HepG2 (cell line): ENCODE data around the gene RAB11FIP5. TPM values are rescaled to one million over a fixed set of nuclear protein-coding genes. Genes with fewer than 3 reads are reported as not detected.

Experiments
- ATAC-seq: fragments of 200-7000 bp; cut with Tn5 transposase; 3 replicates; pipeline ENCODE4 v1.9.1; 2020; ENCODE audit warnings: mild to moderate bottlenecking, moderate library complexity
- BruUV-seq: library from RNA; stranded (reverse); fragments of 400-500 nt; replicated peaks from 2 replicates; lab custom pipeline; 2021; lab: Mats Ljungman, UMichigan
- CTCF ChIA-PET: fragments of 300-600 bp; formaldehyde crosslinking; extraction: SDS; loops from one replicate; lab custom pipeline; 2021; ENCODE audit warnings: low total read pairs, inconsistent platforms, low intra/inter-chr PET ratio; lab: Yijun Ruan, JAX
- POLR2A ChIA-PET: fragments of 350-600 bp; sonication (Branson Sonifier 250); formaldehyde crosslinking; loops from one replicate; lab custom pipeline; 2020; ENCODE audit warnings: antibody characterized with exemption, inconsistent platforms; lab: Yijun Ruan, JAX
- DNase-seq: peaks from one replicate; pipeline ENCODE4 v3.0.0-alpha.2; 2015; ENCODE audit warnings: low spot score
- FAIRE-seq: peaks from 3 replicates; lab custom pipeline; 2011; peaks lifted over from hg19 to GRCh38; lab: Jason Lieb, UNC
- H2AFZ ChIP-seq: one replicate; pipeline ENCODE4 v1.6.1; 2011; ENCODE audit warnings: low read length, inconsistent platforms
- H3K27ac ChIP-seq: fragments of 300-600 bp; 3 replicates; pipeline ENCODE4 v1.8.0; 2011; ENCODE audit warnings: mixed run types, mild to moderate bottlenecking, mixed read lengths, low read length, inconsistent platforms; ENCODE audit not compliant: insufficient read depth; ENCODE audit errors: extremely low read length
- H3K27me3 ChIP-seq, 2 experiments: fragments of 200-600 bp in 1 of 2; 2 replicates in 1 of 2; 3 replicates in 1 of 2; pipeline versions ENCODE4 v1.6.0 to v1.8.0; 2011; ENCODE audit warnings: low read length in 2 of 2, mild to moderate bottlenecking in 2 of 2, moderate library complexity in 2 of 2, inconsistent platforms in 1 of 2; ENCODE audit not compliant: insufficient read depth in 2 of 2, control insufficient read depth in 1 of 2
- H3K36me3 ChIP-seq, 2 experiments: fragments of 200-600 bp in 1 of 2; replicated peaks in 1 of 2; 2 replicates in 1 of 2; 3 replicates in 1 of 2; pipeline versions ENCODE4 v1.5.1 to v1.8.0; 2011; ENCODE audit warnings: low read length in 2 of 2, inconsistent platforms in 1 of 2; ENCODE audit not compliant: insufficient read depth in 2 of 2, control insufficient read depth in 1 of 2
- H3K4me1 ChIP-seq: 2 replicates; pipeline ENCODE4 v1.5.1; 2012; ENCODE audit warnings: low read length, inconsistent platforms; ENCODE audit not compliant: insufficient read depth
- H3K4me2 ChIP-seq: 2 replicates; pipeline ENCODE4 v1.6.0; 2011; ENCODE audit warnings: low read depth, low read length, inconsistent platforms
- H3K4me3 ChIP-seq, 3 experiments: fragments of 200-600 bp in 1 of 3; sonication (generic), shearing (Covaris generic) in 1 of 3; replicated peaks in 1 of 3; 2 replicates each; pipeline ENCODE4 v1.5.1; 2011 to 2016; ENCODE audit warnings: low read length in 3 of 3, inconsistent platforms in 2 of 3, low read depth in 2 of 3, mild to moderate bottlenecking in 2 of 3, control low read depth in 1 of 3, mixed read lengths in 1 of 3; ENCODE audit not compliant: insufficient read depth in 1 of 3
- H3K79me2 ChIP-seq: one replicate; pipeline ENCODE4 v1.6.1; 2011; ENCODE audit warnings: low read length, inconsistent platforms; ENCODE audit not compliant: insufficient read depth
- H3K9ac ChIP-seq: 2 replicates; pipeline ENCODE4 v1.6.0; 2011; ENCODE audit warnings: mild to moderate bottlenecking, low read depth, low read length, inconsistent platforms; ENCODE audit not compliant: insufficient read depth
- H3K9me3 ChIP-seq: 2 replicates; pipeline ENCODE4 v1.5.1; 2012; ENCODE audit warnings: mild to moderate bottlenecking, low read length
- H4K20me1 ChIP-seq: 2 replicates; pipeline ENCODE4 v1.6.0; 2011; ENCODE audit warnings: inconsistent platforms, mild to moderate bottlenecking, low read length, moderate library complexity; ENCODE audit not compliant: insufficient read depth
- AGO1 ChIP-seq: fragments of 200-400 bp; formaldehyde crosslinking; IDR thresholded peaks from 2 replicates; pipeline ENCODE4 v1.6.1; 2017; ENCODE audit warnings: mild to moderate bottlenecking, low read depth, low read length, moderate library complexity; ENCODE audit not compliant: poor library complexity, severe bottlenecking
- GTF3A ChIP-seq: sonication (generic); formaldehyde crosslinking; conservative IDR thresholded peaks from 2 replicates; pipeline ENCODE4 v1.4.0; 2020; ENCODE audit warnings: mild to moderate bottlenecking, missing genetic modification reagents
- KAT7 ChIP-seq: IDR thresholded peaks from 2 replicates; pipeline ENCODE4 v1.6.1; 2018; ENCODE audit warnings: borderline replicate concordance, missing compliant biosample characterization
- KMT2B ChIP-seq: IDR thresholded peaks from 2 replicates; pipeline ENCODE4 v1.6.1; 2016; ENCODE audit warnings: missing genetic modification reagents, missing compliant biosample characterization
- NFIC ChIP-seq: IDR thresholded peaks from 2 replicates; pipeline ENCODE4 v1.6.1; 2012; ENCODE audit warnings: mild to moderate bottlenecking, low read length, inconsistent platforms
- NONO ChIP-seq, 2 experiments: fragments of 450-650 bp in 1 of 2; sonication (generic) in 1 of 2; formaldehyde crosslinking in 1 of 2; IDR thresholded peaks in 1 of 2; conservative IDR thresholded peaks in 1 of 2; 2 replicates each; pipeline versions ENCODE4 v1.6.1 to v1.8.0; 2017 to 2022; ENCODE audit warnings: mild to moderate bottlenecking in 1 of 2, missing genetic modification reagents in 1 of 2, moderate library complexity in 1 of 2
- REPIN1 ChIP-seq: sonication (generic); formaldehyde crosslinking; IDR thresholded peaks from 2 replicates; pipeline ENCODE4 v1.8.0; 2022; ENCODE audit warnings: missing genetic modification reagents, low read depth, mild to moderate bottlenecking, borderline replicate concordance
- SIN3B ChIP-seq: fragments of 150-350 bp; IDR thresholded peaks from 2 replicates; pipeline ENCODE4 v1.6.1; 2014; ENCODE audit warnings: low read length
- U2AF2 ChIP-seq: fragments of 200-400 bp; formaldehyde crosslinking; IDR thresholded peaks from 2 replicates; pipeline ENCODE4 v1.6.1; 2017; ENCODE audit warnings: low read depth, mild to moderate bottlenecking, low read length
- ZBTB37 ChIP-seq: sonication (generic); formaldehyde crosslinking; IDR thresholded peaks from 2 replicates; pipeline ENCODE4 v1.4.0; 2020; ENCODE audit warnings: mild to moderate bottlenecking, missing genetic modification reagents
- ZNF543 ChIP-seq: sonication (generic); formaldehyde crosslinking; IDR thresholded peaks from 2 replicates; pipeline ENCODE4 v1.4.0; 2020; ENCODE audit warnings: mild to moderate bottlenecking, missing genetic modification reagents
- ZNF883 ChIP-seq: sonication (generic); formaldehyde crosslinking; IDR thresholded peaks from 2 replicates; pipeline ENCODE4 v1.5.1; 2020; ENCODE audit warnings: mild to moderate bottlenecking, missing genetic modification reagents; ENCODE audit errors: not compliant biosample characterization
- WGBS: methylation state at CpG from one replicate; pipeline ENCODE4 v1.1.6; 2017; ENCODE audit warnings: low lambda C conversion rate; 5-methylcytosine and 5-hydroxymethylcytosine counted together
- in situ Hi-C: cut with HindIII; loops from 2 replicates; pipeline ENCODE4 v1.10.0; 2017; ENCODE audit warnings: low pct_unique_long_range_greater_than_20kb; ENCODE audit not compliant: extremely low pct_ligation_motif_present
- intact Hi-C: fragments of 100-400 bp; cut with micrococcal nuclease; formaldehyde crosslinking; loops from one replicate; pipeline ENCODE4 v1.10.0; 2022; ENCODE audit not compliant: unreplicated experiment
- polyA plus RNA-seq, 8 experiments: library from polyadenylated mRNA; depleted of rRNA in 3 of 8; stranded (reverse) in 7 of 8; unstranded in 1 of 8; fragments of >200 nt; fragmentation: Illumina TruSeq in 4 of 8; extraction: Trizol in 4 of 8; gene quantifications; 2 replicates each; pipeline versions ENCODE4 v1.2.1 to v1.2.3, GENCODE V29; 2011 to 2016; ENCODE audit warnings: low read depth in 4 of 8, missing spikeins in 1 of 8, mixed read lengths in 1 of 8; ENCODE audit not compliant: insufficient read depth in 1 of 8
- total RNA-seq, 5 experiments: library from RNA; depleted of rRNA; stranded (reverse); fragments of >200 nt; fragmentation: Illumina TruSeq; extraction: Trizol; gene quantifications; 2 replicates each; pipeline ENCODE4 v1.2.3, GENCODE V29; 2016; ENCODE audit warnings: low read depth in 1 of 5
- TF ChIP-seq, protein P1 (sequence below): sonication (generic); formaldehyde crosslinking; IDR thresholded peaks from 2 replicates; pipeline ENCODE4 v1.5.1; 2020; ENCODE audit warnings: mild to moderate bottlenecking, missing genetic modification reagents, moderate library complexity
- TF ChIP-seq, protein P2 (sequence below): sonication (generic); formaldehyde crosslinking; conservative IDR thresholded peaks from 2 replicates; pipeline ENCODE4 v1.4.0; 2020; ENCODE audit warnings: missing genetic modification reagents
- TF ChIP-seq, protein P3 (sequence below): sonication (generic); formaldehyde crosslinking; IDR thresholded peaks from 2 replicates; pipeline ENCODE4 v1.9.0; 2021; ENCODE audit warnings: missing genetic modification reagents, borderline replicate concordance

Gene RAB11FIP5
- total and polyA plus RNA-seq, 2 of the 13 experiments (the other 11 are each of a cell fraction or from before 2014, with no cell fraction given), result 9.4 to 22.9 TPM

DNA sequence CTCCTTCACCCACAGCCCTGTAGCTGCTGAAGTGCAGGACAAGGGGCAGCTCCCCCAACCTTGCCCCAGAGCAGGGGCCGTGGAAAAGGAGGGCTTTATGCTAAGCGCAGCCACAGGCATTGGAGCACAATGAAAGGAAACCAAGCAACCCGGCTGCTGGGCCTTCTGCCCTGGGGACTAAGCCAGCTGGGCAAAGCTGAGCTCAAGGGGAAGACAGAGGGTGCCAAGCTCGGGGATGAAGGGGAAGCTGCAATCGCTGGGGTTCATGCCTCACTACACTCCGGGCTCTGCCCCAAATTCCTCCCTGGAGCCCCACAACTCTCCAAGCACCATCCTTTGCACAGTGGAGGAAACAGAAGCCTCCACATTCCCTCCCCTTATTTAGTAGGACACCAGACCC, 53.6 kb downstream of the RAB11FIP5 start (continued):
- TF ChIP-seq, protein P1, sequence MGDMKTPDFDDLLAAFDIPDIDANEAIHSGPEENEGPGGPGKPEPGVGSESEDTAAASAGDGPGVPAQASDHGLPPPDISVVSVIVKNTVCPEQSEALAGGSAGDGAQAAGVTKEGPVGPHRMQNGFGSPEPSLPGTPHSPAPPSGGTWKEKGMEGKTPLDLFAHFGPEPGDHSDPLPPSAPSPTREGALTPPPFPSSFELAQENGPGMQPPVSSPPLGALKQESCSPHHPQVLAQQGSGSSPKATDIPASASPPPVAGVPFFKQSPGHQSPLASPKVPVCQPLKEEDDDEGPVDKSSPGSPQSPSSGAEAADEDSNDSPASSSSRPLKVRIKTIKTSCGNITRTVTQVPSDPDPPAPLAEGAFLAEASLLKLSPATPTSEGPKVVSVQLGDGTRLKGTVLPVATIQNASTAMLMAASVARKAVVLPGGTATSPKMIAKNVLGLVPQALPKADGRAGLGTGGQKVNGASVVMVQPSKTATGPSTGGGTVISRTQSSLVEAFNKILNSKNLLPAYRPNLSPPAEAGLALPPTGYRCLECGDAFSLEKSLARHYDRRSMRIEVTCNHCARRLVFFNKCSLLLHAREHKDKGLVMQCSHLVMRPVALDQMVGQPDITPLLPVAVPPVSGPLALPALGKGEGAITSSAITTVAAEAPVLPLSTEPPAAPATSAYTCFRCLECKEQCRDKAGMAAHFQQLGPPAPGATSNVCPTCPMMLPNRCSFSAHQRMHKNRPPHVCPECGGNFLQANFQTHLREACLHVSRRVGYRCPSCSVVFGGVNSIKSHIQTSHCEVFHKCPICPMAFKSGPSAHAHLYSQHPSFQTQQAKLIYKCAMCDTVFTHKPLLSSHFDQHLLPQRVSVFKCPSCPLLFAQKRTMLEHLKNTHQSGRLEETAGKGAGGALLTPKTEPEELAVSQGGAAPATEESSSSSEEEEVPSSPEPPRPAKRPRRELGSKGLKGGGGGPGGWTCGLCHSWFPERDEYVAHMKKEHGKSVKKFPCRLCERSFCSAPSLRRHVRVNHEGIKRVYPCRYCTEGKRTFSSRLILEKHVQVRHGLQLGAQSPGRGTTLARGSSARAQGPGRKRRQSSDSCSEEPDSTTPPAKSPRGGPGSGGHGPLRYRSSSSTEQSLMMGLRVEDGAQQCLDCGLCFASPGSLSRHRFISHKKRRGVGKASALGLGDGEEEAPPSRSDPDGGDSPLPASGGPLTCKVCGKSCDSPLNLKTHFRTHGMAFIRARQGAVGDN (CRISPR knock-in tag), result peak; percentile 24; the same call in 1 of the 2 replicates
- no peak for TF ChIP-seq NFIC
- TF ChIP-seq REPIN1 (CRISPR knock-in tag), result no peak
- TF ChIP-seq, all 625 proteins: peak for 3

GRCh38 chr2:73054980-73055379, 57.8 kb downstream of the RAB11FIP5 start:
- H3K4me3 ChIP-seq, result no peak overlapping the region
- in situ Hi-C loops (no loop called here), intact Hi-C loops (no loop called here)
- H3K27me3 ChIP-seq, result no peaks in the 10 kb centered on the region
- CTCF ChIA-PET, result no interaction called here
- DNase-seq, result no peak
- no peak overlapping the region for H2AFZ ChIP-seq
- no peak overlapping the region for H3K27ac ChIP-seq
- FAIRE-seq, result no peak
- 90% methylated on average over 5 of the region's 5 CpGs for WGBS
- POLR2A ChIA-PET, result no interaction called here
- H3K79me2 ChIP-seq, result peaks cover 12% of the 10 kb centered on the region
- H3K36me3 ChIP-seq, result peaks cover 9 to 52% of the 10 kb centered on the region in 2 experiments
- H3K9ac ChIP-seq, result no peak overlapping the region
- no peaks in the 10 kb centered on the region for H4K20me1 ChIP-seq
- H3K9me3 ChIP-seq, result no peaks in the 10 kb centered on the region
- no peak for ATAC-seq
- no peaks in the 10 kb centered on the region for H3K4me1 ChIP-seq
- BruUV-seq, result no TSS peak
- H3K4me2 ChIP-seq, result no peak overlapping the region
- no peak for TF ChIP-seq U2AF2
- no peak for TF ChIP-seq ZBTB37 (CRISPR knock-in tag)
- TF ChIP-seq, protein P2, sequence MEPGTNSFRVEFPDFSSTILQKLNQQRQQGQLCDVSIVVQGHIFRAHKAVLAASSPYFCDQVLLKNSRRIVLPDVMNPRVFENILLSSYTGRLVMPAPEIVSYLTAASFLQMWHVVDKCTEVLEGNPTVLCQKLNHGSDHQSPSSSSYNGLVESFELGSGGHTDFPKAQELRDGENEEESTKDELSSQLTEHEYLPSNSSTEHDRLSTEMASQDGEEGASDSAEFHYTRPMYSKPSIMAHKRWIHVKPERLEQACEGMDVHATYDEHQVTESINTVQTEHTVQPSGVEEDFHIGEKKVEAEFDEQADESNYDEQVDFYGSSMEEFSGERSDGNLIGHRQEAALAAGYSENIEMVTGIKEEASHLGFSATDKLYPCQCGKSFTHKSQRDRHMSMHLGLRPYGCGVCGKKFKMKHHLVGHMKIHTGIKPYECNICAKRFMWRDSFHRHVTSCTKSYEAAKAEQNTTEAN, result no peak
- no peak for TF ChIP-seq ZNF883 (CRISPR knock-in tag)
- TF ChIP-seq GTF3A, result no peak
- no peak for TF ChIP-seq AGO1
- TF ChIP-seq, protein P3, sequence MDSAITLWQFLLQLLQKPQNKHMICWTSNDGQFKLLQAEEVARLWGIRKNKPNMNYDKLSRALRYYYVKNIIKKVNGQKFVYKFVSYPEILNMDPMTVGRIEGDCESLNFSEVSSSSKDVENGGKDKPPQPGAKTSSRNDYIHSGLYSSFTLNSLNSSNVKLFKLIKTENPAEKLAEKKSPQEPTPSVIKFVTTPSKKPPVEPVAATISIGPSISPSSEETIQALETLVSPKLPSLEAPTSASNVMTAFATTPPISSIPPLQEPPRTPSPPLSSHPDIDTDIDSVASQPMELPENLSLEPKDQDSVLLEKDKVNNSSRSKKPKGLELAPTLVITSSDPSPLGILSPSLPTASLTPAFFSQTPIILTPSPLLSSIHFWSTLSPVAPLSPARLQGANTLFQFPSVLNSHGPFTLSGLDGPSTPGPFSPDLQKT (CRISPR knock-in tag), result no peak
- no peak for TF ChIP-seq SIN3B
- no peak for TF ChIP-seq NONO (IDR thresholded peaks at IDR 0.05)
- TF ChIP-seq NONO (CRISPR knock-in tag; conservative IDR thresholded peaks at IDR 0.05), result no peak
- no peak for TF ChIP-seq ZNF543 (CRISPR knock-in tag)
- no peak for TF ChIP-seq KMT2B (CRISPR knock-in tag)
- TF ChIP-seq KAT7 (CRISPR knock-in tag), result no peak
